Hematopoietic multipotent progenitor cell treated with erythropoietin and hydrocortisone succinate and interleukin-3 and kit ligand, for 8 days (in vitro differentiated cells): ENCODE results near the gene RPS6KA2.
"Not testable (repeated sequence)": the region's sequence is repeated elsewhere in the genome, so short reads cannot be mapped to it uniquely, and the experiment has no call there.

ENCODE experiments used
- DNase-seq: peaks from one replicate; pipeline ENCODE4 v3.0.0-alpha.2; 2015

Gene RPS6KA2

GRCh38 chr6:166544296-166544605, 82.8 kb downstream of the RPS6KA2 start:
- DNase-seq: no peak

- DNase-seq: no peak
Observed at GRCh38 chr6:166543603-166544295, 83.3 kb downstream of the RPS6KA2 start.

DNA sequence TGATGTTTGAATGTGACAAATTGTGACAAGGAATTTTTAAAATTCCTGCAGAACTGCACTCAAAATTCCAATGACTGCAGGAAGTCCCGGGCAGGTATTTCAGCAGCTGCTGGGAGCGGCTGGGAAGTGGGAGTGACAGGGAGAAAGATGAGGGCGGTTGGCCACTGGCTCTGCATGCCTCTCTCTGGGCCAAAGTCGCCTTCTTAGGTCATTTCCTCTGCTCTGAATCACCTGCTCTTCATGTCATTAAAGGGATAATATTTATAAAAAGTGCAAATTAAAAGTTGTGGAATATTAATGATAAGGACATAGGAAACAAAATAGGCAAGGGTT, 84.5 kb downstream of the RPS6KA2 start:
- no peak for DNase-seq

DNA sequence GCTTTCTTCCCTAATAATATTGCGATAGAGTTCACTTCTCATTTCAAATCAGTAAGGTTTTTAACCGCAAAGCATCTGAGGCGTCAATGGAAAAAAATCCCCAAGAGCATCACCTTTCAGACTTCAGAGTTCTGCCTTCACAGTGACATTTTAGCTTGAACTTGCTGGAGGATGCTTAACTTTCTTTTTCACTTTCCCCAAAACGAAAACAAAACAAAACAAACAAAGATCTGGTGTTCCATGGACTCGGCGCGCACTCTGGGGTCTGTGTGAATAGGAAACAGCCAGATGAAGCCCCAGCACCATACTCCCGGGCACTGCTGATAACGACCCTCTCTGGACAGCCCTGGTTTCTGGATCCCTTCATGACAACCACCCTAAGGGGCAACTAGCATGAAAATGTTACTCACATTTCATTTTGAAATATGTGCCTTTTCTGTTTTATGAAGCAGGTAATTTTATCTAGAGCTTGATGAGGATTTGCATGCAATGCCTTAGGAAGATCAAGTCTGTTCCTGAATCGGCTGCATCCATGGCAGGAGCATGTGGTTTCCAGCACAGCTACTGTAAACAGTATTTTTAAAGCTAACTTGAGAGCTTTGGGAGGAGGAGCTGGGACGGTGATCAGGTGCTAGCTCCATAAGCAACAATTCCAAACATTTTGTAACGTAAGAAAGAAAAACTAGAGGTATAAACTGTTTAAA, 85.0 kb downstream of the RPS6KA2 start:
- no peak for DNase-seq

DNA sequence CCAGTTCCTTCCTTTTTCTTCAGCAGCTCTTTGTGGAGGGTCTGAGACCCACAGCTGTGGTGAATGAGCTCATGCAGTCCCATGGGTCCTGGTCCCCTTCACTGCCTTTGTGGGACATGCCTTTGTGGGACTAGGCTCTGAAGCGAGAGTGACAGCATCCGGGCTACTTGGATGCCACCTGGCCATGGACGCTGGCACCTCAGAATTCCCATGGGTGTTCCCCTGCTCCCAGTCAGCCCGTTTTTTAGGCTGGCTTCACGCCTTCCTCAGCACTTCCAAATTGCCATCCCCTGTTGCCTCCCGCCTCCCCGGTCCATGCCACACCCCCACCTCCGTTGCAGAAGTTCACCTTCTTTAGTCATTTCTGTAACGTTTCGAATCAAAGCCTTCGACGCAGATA, 85.7 kb downstream of the RPS6KA2 start:
- DNase-seq: no peak

GRCh38 chr6:166540631-166541331, 86.3 kb downstream of the RPS6KA2 start:
- no peak for DNase-seq

DNA sequence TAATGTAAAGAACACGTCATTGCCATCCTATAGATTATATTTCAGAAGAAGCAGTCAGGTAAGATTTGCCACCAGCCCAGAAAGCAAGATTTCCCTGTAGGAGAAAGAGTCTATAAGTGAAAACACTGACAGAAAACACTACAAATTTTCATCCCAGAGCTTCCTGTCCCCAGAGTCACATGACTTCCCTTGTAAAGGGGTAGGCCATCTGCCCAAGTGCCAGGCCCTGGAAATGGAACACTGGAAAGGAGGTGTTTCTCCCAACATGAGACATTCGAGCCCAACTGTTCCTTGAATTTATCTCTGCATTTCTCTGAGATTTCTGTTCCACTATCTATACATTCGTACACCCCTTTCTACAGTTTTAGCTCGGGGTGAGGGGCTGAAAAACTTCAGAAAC, 87.5 kb downstream of the RPS6KA2 start:
- no peak for DNase-seq

DNA sequence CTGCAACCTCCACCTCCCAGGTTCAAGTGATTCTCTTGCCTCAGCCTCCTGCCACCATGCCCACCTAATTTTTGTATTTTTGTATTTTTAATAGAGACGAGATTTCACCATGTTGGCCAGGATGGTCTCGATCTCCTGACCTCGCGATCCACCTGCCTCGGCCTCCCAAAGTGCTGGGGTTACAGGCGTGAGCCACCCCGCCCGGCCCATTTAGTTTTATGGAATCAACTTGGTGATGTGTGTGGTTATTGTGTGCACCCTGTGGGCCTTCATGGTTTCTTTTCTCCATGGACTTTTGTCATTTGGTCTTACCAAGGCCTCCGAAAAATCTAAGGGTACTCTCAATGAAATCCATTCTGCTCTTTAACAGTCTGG, 88.1 kb downstream of the RPS6KA2 start:
- DNase-seq: not testable (repeated sequence)

- DNase-seq: no peak
Observed at GRCh38 chr6:166538297-166539010, 88.6 kb downstream of the RPS6KA2 start.

GRCh38 chr6:166534658-166535406, 92.2 kb downstream of the RPS6KA2 start:
- DNase-seq: no peak

- DNase-seq: no peak
Observed at GRCh38 chr6:166533205-166533824, 93.7 kb downstream of the RPS6KA2 start.

DNA sequence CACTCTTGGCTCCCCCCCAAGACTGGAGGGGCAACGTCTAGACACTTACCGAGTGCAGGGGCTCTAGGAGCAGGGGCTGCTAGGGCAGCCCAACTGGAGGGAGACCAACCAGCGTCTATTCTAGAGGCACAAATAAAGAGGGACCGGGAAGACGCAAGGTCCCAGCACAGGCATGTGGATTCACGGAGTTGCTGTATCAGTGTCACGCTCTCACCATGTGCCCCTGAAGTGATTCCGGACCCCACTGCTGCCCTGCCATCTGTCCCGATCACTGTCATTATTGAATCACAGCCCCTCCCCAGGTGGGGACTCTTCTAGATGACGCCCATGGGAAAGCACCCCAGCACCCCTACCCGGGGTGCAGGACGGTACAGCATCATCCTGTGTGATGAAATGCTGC, 94.7 kb downstream of the RPS6KA2 start:
- DNase-seq: no peak

DNA sequence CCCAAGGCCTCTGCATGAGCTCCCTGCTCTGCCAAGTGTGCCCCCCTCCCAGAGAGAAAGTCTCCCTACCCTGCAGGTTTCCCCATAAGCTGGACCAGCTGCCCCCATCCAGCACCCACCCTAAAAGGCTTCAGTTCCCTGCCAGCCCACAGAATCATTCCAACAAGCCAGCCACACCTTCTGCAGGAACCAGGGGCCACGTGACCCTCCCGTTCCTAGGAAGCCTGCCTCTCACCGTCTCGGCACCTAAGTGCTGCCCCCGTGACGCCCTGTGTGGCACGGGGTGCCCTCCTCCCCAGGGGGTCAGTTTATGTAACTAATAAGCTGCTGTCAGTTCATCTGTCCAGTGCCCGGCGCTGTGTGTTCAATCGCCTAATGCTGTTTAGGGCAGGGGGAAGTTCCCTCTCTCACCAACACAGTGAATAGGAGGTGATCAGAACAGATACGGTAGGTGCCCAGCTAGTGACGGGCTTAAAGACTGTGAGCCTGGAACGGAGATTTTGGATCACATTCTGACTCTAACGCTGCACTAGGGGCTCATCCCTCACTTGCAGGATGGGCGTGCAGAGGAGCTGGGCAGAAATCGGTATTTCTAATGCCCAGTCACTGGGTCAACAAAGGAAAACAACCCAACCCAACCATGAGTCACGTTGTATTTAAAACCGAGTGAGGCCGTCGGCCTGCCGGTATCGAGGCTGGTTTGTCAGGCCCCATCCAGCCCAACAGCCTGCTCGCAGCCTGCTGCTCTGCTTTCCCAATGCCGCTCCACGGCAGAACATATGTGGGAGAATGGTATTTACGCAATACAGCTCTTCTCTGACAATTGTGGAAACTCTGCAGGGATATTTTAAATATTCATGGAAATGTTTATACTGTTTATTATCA, 96.6 kb downstream of the RPS6KA2 start:
- no peak for DNase-seq

GRCh38 chr6:166529586-166529985, 97.5 kb downstream of the RPS6KA2 start:
- peak; percentile 8 for DNase-seq

GRCh38 chr6:166529058-166529457, 98.0 kb downstream of the RPS6KA2 start:
- not testable (repeated sequence) for DNase-seq

DNA sequence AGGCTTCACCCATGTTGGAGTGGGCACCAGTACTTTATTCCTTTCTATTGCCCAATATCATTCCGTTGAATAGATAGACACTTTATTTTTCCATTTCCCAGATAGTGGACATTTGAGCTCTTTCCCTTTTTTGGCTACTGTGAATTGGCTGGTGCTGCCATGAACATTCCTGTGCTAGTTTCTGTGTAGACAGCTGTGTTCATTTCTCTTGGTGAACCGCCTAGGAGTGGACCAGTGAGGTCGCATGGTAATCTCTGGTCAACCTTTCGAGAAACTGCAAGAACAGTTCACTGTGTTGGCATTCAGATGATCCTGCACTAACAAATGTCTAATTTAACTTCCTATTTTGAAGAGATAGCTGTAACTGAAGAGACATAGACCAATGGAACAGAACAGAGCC, 99.2 kb downstream of the RPS6KA2 start:
- DNase-seq: no peak

GRCh38 chr6:166526937-166527336, 100.1 kb downstream of the RPS6KA2 start:
- no peak for DNase-seq

GRCh38 chr6:166525567-166525966, 101.5 kb downstream of the RPS6KA2 start:
- no peak for DNase-seq

DNA sequence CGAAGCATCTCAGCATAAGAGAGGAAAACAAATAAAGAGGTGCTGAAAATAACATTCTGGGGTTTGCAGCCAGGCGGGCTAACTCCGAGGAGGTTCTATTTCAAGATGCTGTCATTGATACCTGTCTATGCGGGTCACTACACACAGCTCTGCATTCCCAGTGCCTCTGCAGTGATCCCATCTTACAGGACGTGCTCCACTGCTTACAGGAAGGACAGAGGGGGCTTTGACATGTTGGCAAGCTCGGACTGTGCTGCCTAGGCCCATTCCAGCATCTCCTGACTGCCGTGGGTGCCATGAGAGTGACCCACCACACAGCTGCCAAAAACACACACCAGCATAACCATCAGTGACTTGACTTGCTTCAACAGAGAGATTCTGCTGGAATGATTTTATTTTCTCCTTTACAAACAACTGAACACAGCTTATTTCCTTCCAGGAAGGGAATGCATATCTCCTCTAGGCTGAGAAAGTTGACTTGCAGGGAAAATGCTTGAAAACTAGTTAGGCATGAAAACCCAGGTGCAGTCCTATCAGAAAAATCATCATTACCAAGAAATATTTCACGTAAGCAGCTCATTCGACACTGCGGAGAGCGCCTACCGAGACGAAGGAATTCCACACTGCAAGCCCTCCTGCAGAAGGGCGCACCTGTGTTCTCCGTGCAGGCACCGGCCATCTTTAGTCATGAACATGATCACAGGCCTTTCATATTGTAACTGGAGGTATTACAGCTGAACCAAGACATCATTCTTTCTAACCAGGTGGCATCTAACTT, 103.1 kb downstream of the RPS6KA2 start:
- no peak for DNase-seq
